ENCODE data around the gene CANX. TPM values are rescaled to one million over a fixed set of nuclear protein-coding genes. Genes with fewer than 3 reads are reported as not detected.

CANX gene
- total RNA-seq, 1 donor from 2014 or later, result 403 TPM

GRCh38 chr5:179730852-179731251 is 32.1 kb downstream of the CANX start:
- Histone ChIP-seq H3K4me1 (peaks cover 7% of the 10 kb centered on the region), H4K20me1 (ENCODE audit: low read depth) (peaks cover 33% of the 10 kb centered on the region), H3K79me2 (ENCODE audit: low read depth) (peaks cover 32% of the 10 kb centered on the region), H3K9ac (no peak overlapping the region), H2AFZ (replicated peaks) (no peak overlapping the region), H3K4me3 (no peak overlapping the region), H3K27me3 (no peaks in the 10 kb centered on the region), H3K36me3 (peaks cover 27% of the 10 kb centered on the region), H3K4me2 (no peak overlapping the region), H3K27ac (no peak overlapping the region), H3K9me3 (ENCODE audit: low read depth) (no peaks in the 10 kb centered on the region), H3F3A (ENCODE audit: low read depth) (peaks cover 66% of the 10 kb centered on the region)
- Mint-ChIP-seq H3K9me3 (no peaks in the 10 kb centered on the region), H3K27ac (no peak overlapping the region), H3K4me1 (peaks cover 18% of the 10 kb centered on the region), H3K27me3 (ENCODE audit: insufficient read depth, low read depth) (peaks cover 8% of the 10 kb centered on the region), H3K36me3 (peaks cover 15% of the 10 kb centered on the region), H3K4me3 (no peak overlapping the region)
- TF ChIP-seq EZH2phosphoT487 (IDR thresholded peaks at IDR 0.05), result no peak
- no peak for TF ChIP-seq EZH2 (IDR thresholded peaks at IDR 0.05)
- TF ChIP-seq CTCF (IDR thresholded peaks at IDR 0.05), result no peak
- no peak for DNase-seq (ENCODE audit: low spot score)

- Histone ChIP-seq H3K27me3 (no peaks in the 10 kb centered on the region), H3K27ac (peak overlapping the region; percentile 22), H3K4me2 (peak overlapping the region; percentile 45), H3K9ac (no peak overlapping the region), H2AFZ (replicated peaks) (no peak overlapping the region), H3K9me3 (ENCODE audit: low read depth) (no peaks in the 10 kb centered on the region), H3F3A (ENCODE audit: low read depth) (peaks cover 57% of the 10 kb centered on the region), H3K36me3 (peaks cover 27% of the 10 kb centered on the region), H3K4me1 (peaks cover 7% of the 10 kb centered on the region), H4K20me1 (ENCODE audit: low read depth) (peaks cover 43% of the 10 kb centered on the region), H3K79me2 (ENCODE audit: low read depth) (peaks cover 42% of the 10 kb centered on the region), H3K4me3 (peak overlapping the region; percentile 29)
- Mint-ChIP-seq H3K27me3 (ENCODE audit: insufficient read depth, low read depth) (peaks cover 8% of the 10 kb centered on the region), H3K36me3 (peaks cover 15% of the 10 kb centered on the region), H3K27ac (no peak overlapping the region), H3K4me1 (peaks cover 18% of the 10 kb centered on the region), H3K9me3 (no peaks in the 10 kb centered on the region), H3K4me3 (peak overlapping the region; percentile 87)
- no peak for DNase-seq (ENCODE audit: low spot score)
- TF ChIP-seq EZH2phosphoT487 (IDR thresholded peaks at IDR 0.05), result no peak
- TF ChIP-seq EZH2 (IDR thresholded peaks at IDR 0.05), result no peak
- no peak for TF ChIP-seq CTCF (IDR thresholded peaks at IDR 0.05)
Observed at GRCh38 chr5:179731791-179732411, 33.1 kb downstream of the CANX start.

GRCh38 chr5:179732412-179732917 is 33.7 kb downstream of the CANX start, which contains the start of gene MAML1:
Gene MAML1 (plus strand): TSS chr5:179732822. CDS start chr5:179733113, 291 bp downstream.
- no peaks in the 10 kb centered on the region for H3K9me3 ChIP-seq (ENCODE audit: low read depth)
- Mint-ChIP-seq H3K4me3 (peak within 1 kb of the TSS; percentile 99), H3K27me3 (ENCODE audit: insufficient read depth, low read depth) (peaks cover 8% of the 10 kb centered on the region), H3K27ac (peak within 1 kb of the TSS; percentile 93), H3K9me3 (no peaks in the 10 kb centered on the region), H3K36me3 (peaks cover 19% of the 10 kb centered on the region), H3K4me1 (peaks cover 22% of the 10 kb centered on the region)
- H3K4me1 ChIP-seq, result peaks cover 7% of the 10 kb centered on the region
- peak within 1 kb of the TSS; percentile 88 for H3K4me3 ChIP-seq
- H4K20me1 ChIP-seq (ENCODE audit: low read depth), result peaks cover 49% of the 10 kb centered on the region
- H3K4me2 ChIP-seq, result peak within 1 kb of the TSS; percentile 87
- peaks cover 27% of the 10 kb centered on the region for H3K36me3 ChIP-seq
- peaks cover 48% of the 10 kb centered on the region for H3K79me2 ChIP-seq (ENCODE audit: low read depth)
- DNase-seq (ENCODE audit: low spot score), result peak; percentile 100
- H3K9ac ChIP-seq, result peak within 1 kb of the TSS; percentile 93
- no peaks in the 10 kb centered on the region for H3K27me3 ChIP-seq
- H3F3A ChIP-seq (ENCODE audit: low read depth), result peaks cover 52% of the 10 kb centered on the region
- H3K27ac ChIP-seq, result peak within 1 kb of the TSS; percentile 94
- no peak for TF ChIP-seq CTCF (IDR thresholded peaks at IDR 0.05)
- H2AFZ ChIP-seq (replicated peaks), result peak within 1 kb of the TSS; percentile 82
